RPMI7951 (cell line): ENCODE data around the gene TRIM71. TPM values are rescaled to one million over a fixed set of nuclear protein-coding genes. Genes with fewer than 3 reads are reported as not detected.
A peak's percentile ranks its signal among the peaks of the same experiment; 100 is the strongest.
"Not testable (repeated sequence)": the region's sequence is repeated elsewhere in the genome, so short reads cannot be mapped to it uniquely, and the experiment has no call there.

Experiments used
- DNase-seq: peaks from one replicate; pipeline ENCODE4 v3.0.0-alpha.2; 2012; ENCODE audit warnings: low read depth
- total RNA-seq: library from RNA; depleted of rRNA; stranded (reverse); fragments of >200 nt; shearing (Covaris generic); gene quantifications from 2 replicates; pipeline ENCODE4 v1.2.3, GENCODE V29; 2014; rRNA removed

Gene TRIM71
- total RNA-seq, 1 experiment from 2014 or later: not detected

GRCh38 chr3:32934150-32934742 is 116.4 kb downstream of the TRIM71 start:
- DNase-seq: peak; percentile 11

- DNase-seq: no peak
Measured at GRCh38 chr3:32937331-32937730, 119.5 kb downstream of the TRIM71 start.

GRCh38 chr3:32939531-32940284 is 121.9 kb downstream of the TRIM71 start:
- not testable (repeated sequence) for DNase-seq

GRCh38 chr3:32940726-32941125 is 122.9 kb downstream of the TRIM71 start:
- no peak for DNase-seq

GRCh38 chr3:32945136-32945535 is 127.3 kb downstream of the TRIM71 start:
- DNase-seq: no peak

- DNase-seq: not testable (repeated sequence)
Measured at GRCh38 chr3:32945598-32945997, 127.8 kb downstream of the TRIM71 start.

- DNase-seq: no peak
Measured at GRCh38 chr3:32946973-32947788, 129.4 kb downstream of the TRIM71 start.

Other genes with a start within 250 kb of the TRIM71 start
- gene DYNC1LI1, start 247.1 kb upstream of the TRIM71 start, total RNA-seq: 56.1 and 56.6 TPM in 2 replicates
- 34.1 and 38.9 TPM in 2 replicates for gene CNOT10, start 132.8 kb upstream of the TRIM71 start, total RNA-seq
- not detected in 2 replicates for gene CCR4, start 133.6 kb downstream of the TRIM71 start, total RNA-seq